ENCODE data around the gene ATP8B3.

ATP8B3 gene

GRCh38 chr19:1746401-1747284, 65.4 kb downstream of the ATP8B3 start:
- DNase-seq (ENCODE audit: low read depth in 2 of 2) = no peak

DNA sequence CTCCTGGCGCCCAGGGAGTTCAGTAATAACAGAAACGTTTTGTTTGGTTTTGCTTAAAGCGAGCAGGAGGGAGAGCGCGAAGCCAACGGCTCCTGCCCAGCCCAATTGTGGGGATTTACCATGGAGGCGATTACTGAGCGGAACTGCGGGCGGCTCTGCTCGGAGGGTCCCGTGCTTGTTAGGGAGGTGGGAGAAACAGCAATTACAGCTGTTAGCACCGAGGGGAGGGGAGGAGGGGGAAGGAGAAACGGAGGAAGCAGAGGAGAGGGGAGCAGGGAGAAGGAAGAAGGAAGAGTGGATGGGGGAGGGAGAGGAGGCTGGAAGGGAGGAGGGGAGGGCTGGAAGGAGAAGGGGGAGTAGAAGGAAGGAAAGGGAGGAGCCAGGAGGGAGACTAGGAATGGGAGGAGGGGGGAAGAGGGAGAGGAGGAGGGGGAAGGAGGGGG, 66.5 kb downstream of the ATP8B3 start:
- DNase-seq (ENCODE audit: low read depth in 2 of 2) = no peak

- DNase-seq (ENCODE audit: low read depth in 2 of 2) = no peak
Measured at GRCh38 chr19:1744822-1745563, 67.1 kb downstream of the ATP8B3 start.

GRCh38 chr19:1744133-1744665, 67.9 kb downstream of the ATP8B3 start:
- DNase-seq (ENCODE audit: low read depth in 2 of 2) = no peak

- no peak for DNase-seq (ENCODE audit: low read depth in 2 of 2)
Measured at GRCh38 chr19:1742989-1743696, 68.9 kb downstream of the ATP8B3 start.

DNA sequence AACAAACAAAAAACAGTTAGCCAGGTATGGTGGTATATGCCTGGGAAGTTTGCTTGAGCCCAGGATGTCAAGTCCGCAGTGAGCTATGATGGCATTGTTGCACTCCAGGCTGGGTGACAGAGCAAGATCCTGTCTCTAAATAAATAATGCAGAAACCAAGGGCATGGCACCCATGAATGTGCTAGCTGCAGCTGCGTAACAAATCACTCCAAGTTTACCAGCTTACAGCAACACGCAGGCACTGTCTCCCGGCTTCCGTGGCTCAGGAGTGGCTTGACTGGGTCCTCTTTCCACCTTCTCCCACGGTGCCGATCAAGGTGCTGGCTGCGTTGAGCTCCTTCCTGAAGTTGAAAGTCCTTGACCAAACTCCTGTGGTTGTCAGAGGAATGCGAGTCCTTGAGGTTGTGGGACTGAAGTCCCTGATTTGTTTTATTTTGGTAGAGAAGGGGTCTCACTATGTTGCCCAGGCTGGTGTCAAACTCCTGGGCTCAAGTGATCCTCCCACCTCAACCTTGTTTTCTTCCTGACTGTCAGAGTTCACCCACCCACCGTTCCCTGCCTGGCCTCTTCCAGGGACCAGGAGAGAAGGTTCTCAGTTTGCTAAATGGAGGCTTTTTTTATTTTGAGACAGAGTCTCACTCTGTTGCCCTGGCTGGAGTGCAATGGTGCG, 72.0 kb downstream of the ATP8B3 start:
- DNase-seq (ENCODE audit: low read depth in 2 of 2) = no peak

- no peak for DNase-seq (ENCODE audit: low read depth in 2 of 2)
Measured at GRCh38 chr19:1736927-1737326, 75.1 kb downstream of the ATP8B3 start.

- DNase-seq (ENCODE audit: low read depth in 2 of 2) = no peak
Measured at GRCh38 chr19:1736280-1736679, 75.8 kb downstream of the ATP8B3 start.

- no peak for DNase-seq (ENCODE audit: low read depth in 2 of 2)
Measured at GRCh38 chr19:1734321-1734966, 77.6 kb downstream of the ATP8B3 start.

Measured in stimulated activated CD4-positive, alpha-beta T cell treated with anti-CD3 and anti-CD28 coated beads, Interleukin-12 subunit alpha, Interleukin-12 subunit beta, amount 100 ng/mL, for 24 hours (primary cell).